SU-DHL-6 (cell line): ENCODE data around the gene MEI1.

Source experiments
- EZH2phosphoT487 ChIP-seq: fragments of 200-600 bp; sonication (generic), shearing (Covaris generic); conservative IDR thresholded peaks from 2 replicates; pipeline ENCODE4 v1.6.1; 2018; ENCODE audit warnings: mild to moderate bottlenecking, antibody characterized with exemption, low read length, moderate library complexity, mixed read lengths
- TF ChIP-seq, protein P1 (sequence below): fragments of 200-600 bp; sonication (generic); IDR thresholded peaks from one replicate; pipeline ENCODE4 v1.5.1; 2017; ENCODE audit warnings: antibody characterized with exemption, mild to moderate bottlenecking, low read length, moderate library complexity; ENCODE audit not compliant: insufficient read depth, poor library complexity, severe bottlenecking

DNA sequence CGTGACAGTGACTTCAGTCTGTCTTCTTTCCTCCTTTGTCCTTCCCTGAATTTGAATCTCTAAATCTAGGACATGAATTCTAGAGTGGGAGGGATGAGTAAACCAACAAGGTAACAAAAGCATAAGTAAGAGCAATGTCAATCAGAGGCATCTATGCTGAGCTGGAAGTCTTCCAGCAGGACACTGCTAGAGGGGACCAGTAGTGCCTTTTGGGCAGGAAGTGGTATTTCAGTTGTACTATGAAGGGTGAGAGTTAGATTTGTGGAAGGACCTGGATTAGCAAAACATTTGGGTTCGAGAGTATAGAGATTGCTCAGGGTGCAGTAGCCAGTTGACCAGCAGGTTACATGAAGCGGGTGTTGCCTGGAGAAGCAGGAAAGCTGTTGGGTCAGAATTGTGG is 40.3 kb downstream of the MEI1 start:
- TF ChIP-seq, protein P1, sequence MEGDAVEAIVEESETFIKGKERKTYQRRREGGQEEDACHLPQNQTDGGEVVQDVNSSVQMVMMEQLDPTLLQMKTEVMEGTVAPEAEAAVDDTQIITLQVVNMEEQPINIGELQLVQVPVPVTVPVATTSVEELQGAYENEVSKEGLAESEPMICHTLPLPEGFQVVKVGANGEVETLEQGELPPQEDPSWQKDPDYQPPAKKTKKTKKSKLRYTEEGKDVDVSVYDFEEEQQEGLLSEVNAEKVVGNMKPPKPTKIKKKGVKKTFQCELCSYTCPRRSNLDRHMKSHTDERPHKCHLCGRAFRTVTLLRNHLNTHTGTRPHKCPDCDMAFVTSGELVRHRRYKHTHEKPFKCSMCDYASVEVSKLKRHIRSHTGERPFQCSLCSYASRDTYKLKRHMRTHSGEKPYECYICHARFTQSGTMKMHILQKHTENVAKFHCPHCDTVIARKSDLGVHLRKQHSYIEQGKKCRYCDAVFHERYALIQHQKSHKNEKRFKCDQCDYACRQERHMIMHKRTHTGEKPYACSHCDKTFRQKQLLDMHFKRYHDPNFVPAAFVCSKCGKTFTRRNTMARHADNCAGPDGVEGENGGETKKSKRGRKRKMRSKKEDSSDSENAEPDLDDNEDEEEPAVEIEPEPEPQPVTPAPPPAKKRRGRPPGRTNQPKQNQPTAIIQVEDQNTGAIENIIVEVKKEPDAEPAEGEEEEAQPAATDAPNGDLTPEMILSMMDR = no peak
- TF ChIP-seq EZH2phosphoT487 = no peak
